Measurements from ENCODE around the gene SLC5A5.
"Not testable (repeated sequence)": the region's sequence is repeated elsewhere in the genome, so short reads cannot be mapped to it uniquely, and the experiment has no call there.

Gene SLC5A5

DNA sequence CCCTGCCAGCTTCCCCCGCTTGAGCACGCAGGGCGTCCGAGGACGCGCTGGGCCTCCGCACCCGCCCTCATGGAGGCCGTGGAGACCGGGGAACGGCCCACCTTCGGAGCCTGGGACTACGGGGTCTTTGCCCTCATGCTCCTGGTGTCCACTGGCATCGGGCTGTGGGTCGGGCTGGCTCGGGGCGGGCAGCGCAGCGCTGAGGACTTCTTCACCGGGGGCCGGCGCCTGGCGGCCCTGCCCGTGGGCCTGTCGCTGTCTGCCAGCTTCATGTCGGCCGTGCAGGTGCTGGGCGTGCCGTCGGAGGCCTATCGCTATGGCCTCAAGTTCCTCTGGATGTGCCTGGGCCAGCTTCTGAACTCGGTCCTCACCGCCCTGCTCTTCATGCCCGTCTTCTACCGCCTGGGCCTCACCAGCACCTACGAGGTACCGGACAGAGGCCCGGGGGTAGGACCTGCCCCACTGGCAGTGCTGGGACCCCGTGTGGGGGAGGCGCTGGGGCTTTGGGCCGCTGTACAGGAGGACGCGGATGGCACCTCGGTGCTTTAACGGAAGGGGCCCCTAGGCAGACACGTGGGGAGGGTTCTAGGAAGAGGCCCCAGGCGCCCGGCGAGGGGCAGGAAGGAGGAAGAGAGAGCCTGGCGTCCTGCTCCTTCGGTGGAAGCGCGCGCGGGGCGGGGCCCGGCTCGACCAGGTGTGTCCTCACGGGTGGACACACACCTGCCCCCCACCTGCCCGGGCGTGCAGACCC lies 681 bp downstream of the SLC5A5 start:
- peak; percentile 71 to 78 for DNase-seq

DNA sequence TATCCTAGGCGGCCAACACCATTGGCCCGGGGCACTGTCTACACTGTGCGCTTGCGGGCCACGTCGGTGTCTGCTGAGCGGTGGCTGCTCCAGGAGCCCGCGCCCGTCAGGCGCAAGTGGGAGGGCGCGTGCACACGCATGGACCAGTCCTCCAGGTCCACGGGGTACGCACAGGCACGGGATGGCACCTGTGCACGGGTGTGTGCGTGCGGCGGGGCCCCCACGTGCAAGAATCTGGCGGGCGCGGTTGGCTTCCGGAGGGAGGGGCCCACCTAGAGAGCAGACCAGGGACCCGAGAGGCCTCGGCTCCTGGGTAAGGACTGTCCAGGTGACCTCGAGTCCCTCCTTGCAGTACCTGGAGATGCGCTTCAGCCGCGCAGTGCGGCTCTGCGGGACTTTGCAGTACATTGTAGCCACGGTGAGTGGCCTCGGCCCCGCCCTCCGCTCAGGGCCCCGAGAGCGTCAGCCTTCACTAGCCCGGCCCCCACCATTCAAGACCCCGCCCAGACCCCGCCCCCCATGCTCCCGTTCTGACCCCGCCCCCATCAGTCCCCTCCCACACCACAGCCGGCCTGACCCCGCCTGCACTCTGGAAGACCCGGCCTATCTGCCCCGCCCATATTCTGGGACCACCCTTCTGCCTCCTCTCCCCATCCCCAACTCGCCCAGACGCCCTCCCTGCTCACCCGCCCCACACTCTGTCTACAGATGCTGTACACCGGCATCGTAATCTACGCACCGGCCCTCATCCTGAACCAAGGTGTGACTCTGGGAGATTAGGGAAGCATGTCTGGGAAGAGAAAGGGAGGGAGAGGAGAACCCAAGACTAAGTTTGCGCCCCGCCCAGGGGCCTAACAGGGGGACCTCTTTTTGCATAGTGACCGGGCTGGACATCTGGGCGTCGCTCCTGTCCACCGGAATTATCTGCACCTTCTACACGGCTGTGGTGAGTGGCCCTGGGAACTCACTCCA lies 2.3 kb downstream of the SLC5A5 start:
- peak; percentile 81 to 83 for DNase-seq

DNA sequence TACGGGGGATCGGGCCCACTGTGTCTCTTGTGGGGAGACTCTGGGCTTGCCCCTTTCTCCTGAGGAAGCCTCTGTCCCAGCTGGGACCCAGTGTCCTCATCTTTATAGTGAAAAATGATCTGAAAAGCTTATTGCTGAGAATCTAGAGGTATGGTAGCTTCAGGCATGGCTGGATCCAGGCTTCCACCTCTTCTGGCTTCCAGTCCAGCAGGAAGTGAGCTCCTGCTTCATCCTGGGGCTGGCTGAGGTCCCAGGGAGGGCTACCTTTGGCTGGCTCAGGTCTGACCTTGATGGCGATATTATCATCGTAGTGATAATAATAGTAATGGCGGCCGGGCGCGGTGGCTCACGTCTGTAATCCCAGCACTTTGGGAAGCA lies 3.0 kb downstream of the SLC5A5 start:
- no peak for DNase-seq

DNA sequence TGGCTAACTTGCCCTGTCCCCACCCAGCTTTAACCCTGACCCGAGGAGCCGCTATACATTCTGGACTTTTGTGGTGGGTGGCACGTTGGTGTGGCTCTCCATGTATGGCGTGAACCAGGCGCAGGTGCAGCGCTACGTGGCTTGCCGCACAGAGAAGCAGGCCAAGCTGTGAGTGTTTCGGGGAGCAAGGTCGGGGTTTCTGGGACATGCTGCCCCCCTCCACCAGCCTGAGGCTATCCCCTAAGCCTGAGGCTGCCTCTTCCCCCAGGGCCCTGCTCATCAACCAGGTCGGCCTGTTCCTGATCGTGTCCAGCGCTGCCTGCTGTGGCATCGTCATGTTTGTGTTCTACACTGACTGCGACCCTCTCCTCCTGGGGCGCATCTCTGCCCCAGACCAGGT lies 6.0 kb downstream of the SLC5A5 start:
- DNase-seq, result no peak

DNA sequence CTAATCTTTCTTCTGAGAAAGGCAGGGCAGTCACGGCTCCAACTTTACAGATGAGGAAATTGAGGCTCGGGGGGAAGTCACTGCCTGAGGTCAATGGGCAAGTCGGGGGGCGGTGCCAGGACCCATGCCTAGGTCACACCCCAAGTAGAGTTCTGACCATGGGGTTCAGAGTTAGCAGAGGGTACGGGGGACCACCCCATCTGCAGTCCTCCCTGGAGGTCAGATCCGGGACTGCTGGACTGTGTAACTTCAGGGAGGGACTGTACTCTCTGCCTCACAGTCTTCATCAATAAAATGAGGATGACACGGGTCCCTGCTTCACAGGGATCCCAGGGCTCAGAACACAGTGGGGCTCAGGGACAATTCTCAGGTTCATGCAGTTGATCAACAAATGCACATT lies 7.7 kb downstream of the SLC5A5 start:
- DNase-seq, result no peak

DNA sequence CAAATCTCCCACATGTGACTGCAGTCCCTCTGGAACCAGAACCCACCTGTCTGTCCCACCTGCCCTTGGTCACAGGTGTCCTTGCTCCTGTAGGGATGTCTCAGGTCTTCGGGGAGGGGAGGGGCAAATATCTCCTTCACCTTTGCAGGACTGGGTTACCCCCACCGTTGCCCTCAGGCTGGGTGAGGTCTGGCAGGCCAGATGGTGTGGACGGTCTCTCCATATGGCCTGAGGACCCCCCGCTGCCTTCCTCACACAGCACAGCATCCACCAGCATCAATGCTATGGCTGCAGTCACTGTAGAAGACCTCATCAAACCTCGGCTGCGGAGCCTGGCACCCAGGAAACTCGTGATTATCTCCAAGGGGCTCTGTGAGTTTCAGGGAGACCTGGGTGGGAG lies 10.0 kb downstream of the SLC5A5 start:
- no peak for DNase-seq

DNA sequence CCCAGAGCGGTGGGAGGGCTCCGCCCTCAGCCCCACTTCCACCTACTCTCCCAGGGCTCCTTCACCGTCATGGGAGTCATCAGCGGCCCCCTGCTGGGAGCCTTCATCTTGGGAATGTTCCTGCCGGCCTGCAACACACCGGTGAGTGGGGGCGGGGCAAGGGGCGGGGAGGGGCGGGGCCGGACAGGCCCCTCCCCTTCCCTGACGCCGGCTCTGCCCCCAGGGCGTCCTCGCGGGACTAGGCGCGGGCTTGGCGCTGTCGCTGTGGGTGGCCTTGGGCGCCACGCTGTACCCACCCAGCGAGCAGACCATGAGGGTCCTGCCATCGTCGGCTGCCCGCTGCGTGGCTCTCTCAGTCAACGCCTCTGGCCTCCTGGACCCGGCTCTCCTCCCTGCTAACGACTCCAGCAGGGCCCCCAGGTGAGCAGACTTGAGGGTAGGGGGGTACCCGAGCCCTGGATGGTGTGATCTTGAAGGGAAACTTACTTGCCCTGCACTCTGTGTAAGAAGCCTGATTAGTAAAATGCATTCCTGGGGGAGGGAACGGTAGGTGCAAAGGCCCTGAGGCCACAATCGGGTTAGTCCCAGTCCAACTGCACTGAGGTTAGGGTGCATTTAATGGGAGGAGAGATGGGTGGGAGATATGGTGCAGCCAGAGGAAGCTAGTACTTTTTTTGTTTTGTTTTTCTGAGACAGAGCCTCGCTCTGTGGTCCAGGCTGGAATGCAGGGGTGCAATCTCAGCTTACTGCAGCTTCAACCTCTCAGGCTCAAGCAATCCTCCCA lies 12.1 kb downstream of the SLC5A5 start:
- DNase-seq, result no peak

DNA sequence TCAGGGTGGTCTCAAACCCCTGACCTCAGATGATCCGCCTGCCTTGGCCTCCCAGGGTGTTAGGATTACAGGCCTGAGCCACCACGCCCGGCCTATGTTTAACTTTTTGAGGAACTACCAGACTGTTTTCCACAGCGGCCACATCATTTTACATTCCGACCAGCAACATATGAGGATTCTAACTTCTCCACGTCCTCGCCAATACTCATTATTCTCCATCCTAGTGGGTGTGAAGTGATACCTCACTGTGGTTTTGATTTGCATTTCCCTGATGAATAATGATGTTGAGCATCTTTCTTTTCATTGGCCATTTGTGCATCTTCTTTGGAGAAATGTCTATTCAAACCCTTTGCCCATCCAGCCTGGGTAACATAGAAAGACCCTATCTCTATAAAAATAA lies 14.8 kb downstream of the SLC5A5 start:
- no peak for DNase-seq

DNA sequence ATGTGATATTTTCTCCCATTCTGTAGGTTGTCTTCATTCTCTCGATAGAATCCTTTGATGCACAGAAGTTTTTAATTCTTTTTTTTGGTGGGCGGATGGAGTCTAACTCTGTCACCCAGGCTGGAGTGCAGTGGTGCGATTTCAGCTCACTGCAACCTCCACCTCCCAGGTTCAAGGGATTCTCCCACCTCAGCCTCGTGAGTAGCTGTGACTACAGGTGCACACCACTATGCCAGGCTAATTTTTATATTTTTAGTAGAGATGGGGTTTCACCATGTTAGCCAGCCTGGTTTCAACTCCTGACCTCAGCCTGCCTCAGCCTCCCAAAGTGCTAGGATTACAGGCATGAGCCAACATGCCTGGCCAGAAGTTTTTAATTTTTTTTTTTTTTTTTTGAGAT lies 15.5 kb downstream of the SLC5A5 start:
- DNase-seq, result not testable (repeated sequence)

DNA sequence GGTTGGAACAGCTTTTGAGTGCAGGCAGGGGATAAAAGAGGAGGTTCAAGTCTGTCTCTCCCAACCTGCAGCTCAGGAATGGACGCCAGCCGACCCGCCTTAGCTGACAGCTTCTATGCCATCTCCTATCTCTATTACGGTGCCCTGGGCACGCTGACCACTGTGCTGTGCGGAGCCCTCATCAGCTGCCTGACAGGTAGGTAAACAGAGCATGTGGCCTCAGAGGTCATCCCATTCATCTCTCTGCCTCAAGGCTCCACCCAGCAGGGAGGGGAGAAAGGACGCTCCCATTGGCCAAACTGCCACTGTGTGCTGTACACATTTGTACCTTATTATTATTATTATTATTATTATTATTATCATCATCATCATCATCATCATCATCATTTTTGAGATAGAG lies 16.5 kb downstream of the SLC5A5 start:
- DNase-seq, result no peak

DNA sequence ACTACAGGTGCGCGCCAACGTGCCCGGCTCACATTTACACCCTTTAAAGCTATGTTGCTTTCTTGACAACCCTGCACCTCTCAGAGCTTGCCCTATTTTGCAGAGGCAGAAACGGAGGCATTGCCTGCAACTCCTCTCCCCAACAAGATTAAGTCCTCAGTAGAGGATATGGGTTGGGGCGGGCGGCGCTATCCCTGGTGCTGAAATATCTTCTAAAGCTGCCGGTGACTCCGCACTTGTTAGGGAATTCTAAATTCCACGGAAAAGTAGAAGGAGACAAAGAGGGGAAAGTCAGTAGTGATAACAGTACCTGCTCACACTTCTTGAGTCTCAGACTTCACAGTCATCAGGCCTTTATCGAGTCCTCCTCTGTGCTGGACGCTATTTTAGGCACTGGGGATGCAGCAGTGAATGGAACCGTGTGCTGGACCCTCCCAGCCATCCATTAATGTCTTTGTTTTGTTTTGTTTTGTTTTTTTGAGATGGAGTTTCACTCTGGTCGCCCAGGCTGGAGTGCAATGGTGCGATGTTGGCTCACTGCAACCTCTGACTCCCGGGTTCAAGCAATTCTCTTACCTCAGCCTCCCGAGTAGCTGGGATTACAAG lies 18.0 kb downstream of the SLC5A5 start:
- no peak for DNase-seq

DNA sequence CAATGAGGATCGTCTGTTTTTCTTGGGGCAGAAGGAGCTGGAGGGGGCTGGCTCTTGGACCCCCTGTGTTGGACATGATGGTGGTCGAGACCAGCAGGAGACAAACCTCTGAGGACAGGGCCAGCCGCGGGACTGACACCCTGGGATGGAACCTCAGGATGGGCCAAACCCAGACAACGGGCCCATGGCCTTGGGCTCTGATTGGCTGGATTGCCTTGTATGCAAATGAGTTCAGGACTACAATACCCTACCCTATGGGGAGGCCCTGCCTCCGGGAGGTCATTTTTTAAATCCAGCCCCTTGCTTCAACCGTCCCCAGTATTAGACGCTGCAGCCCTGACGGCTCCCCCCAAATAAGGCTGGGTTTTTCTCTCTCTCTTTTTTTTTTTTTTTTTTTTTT lies 22.0 kb downstream of the SLC5A5 start:
- DNase-seq, result no peak

DNA sequence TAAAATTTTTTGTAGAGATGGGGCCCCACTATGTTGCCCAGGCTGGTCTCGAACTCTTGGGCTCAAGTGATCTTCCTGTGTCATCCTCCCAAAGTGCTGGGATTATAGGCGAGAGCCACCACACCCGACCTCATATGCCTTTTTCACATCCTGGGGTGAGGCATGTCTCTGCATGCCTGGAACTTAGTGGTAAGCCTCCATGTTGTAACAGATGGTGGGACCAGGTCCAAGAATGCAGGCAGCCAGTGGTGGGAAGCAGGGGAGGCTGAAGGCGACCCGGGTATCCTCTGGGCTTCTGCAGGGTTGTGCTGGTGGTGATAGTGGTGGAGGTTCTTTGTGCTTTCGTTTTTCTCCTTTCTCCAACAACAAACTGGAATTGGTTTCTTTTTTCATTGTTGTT lies 31.0 kb downstream of the SLC5A5 start:
- no peak for DNase-seq

DNA sequence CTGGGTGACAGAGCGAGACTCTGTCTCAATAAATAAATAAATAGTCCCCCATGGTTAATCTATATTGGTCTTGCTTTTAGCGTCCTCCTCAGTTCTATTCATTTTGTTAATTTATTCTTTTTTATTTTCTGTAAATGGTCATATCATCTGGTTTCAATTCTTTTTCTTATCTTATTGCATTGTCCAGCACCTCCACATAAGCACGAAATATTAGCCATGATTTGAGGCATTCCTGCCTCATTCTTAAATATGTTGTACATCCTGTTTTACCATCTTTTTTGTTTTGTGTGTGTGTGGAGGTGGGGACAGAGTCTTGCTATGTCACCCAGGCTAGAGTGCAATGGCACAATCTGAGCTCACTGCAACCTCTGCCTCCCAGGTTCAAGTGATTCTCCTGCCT lies 36.5 kb downstream of the SLC5A5 start:
- DNase-seq, result no peak

DNA sequence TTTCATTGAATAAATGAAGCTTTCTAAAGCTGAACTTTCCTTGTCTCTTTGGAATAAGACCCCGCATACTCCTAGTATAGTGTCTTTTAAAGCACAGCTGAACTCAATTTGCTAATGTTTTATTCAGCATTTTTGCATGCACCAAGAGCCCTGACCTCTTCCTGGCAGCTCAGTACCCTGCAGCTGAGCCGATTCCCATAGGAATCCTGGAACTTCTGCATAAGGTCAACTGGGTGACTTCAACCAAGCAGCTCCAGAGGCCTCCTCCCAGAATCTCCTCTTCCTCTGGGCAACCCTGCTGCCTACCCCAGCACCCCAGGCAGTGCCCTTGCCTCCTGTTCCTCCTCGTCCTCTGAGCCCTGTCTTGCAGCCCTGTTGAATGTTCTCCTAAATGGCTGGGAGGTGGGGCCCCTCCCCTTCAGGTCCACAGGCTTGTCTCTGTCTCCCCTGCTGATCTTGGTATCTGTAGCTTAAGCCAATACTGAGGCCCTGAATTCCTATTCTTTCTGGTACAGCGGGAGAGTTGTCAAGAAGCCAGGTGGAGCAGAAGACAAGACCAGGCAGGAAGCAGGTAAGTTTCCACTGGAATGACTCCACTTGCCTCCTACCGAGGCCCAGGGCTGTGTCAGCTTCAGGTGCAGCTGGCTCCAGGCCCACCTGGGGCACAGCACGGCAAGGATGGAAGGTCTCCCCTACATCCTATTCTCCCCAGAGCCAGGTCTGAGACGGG lies 37.4 kb downstream of the SLC5A5 start:
- DNase-seq, result no peak

DNA sequence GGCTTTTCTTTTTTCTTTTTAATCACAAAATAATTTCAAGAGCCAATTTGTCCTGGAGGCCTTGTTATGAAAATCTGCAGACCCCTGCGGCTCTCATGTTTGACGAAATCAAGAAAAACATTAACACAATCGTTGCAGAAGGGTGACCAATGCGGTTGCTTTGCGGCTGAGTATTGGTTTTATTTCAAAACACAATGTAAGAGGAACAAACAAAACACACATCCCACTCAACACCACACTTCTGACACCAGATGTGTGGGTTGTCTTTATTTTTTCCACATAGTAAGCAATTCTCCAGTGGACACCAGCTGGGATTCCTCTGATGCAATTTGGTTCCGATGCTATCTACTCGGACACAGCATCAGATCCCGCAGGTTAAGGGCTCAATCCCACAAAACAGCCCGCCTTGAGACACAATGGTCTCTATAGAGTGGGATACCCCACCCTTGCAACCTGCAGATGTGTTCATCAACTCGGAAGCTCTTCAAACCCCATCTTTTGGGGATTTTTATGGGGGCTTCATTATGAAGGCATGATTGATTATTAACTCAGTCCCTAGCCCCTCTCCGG lies 39.1 kb downstream of the SLC5A5 start:
- no peak for DNase-seq

DNA sequence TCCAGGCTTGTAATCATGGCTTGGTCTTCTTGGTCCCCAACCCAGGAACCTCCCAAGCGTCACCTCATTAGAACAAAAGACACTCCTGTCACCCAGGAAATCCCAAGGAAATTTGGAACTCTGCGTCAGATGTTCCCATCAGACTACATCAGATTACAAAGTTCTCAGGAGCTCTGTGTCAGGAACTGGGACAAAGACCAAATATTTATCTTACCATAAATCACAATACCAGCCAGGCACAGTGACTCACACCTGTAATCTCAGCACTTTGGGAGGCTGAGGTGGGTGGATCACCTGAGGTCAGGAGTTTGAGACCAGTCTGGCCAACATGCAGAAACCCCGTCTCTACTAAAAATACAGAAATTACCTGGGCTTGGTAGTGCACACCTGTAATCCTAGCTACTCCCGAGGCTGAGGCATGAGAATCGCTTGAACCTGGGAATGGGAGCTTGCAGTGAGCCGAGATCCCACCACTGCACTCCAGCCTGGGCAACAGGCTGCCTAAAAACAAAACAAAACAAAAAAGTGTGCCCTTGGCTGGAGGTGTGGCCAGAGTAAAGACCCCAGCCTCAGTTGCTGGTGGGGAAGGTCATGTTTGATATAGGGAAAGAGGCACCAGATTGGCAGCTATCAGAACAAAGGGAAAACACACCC lies 44.3 kb downstream of the SLC5A5 start:
- no peak for DNase-seq

DNA sequence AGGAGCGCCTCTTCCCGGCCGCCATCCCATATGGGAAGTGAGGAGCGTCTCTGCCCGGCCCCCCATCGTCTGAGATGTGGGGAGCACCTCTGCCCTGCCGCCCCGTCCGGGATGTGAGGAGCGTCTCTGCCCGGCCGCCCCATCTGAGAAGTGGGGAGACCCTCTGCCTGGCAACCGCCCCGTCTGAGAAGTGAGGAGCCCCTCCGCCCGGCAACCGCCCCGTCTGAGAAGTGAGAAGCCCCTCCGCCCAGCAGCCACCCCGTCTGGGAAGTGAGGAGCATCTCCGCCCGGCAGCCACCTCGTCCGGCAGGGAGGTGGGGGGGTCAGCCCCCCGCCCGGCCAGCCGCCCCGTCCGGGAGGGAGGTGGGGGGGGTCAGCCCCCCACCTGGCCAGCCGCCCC lies 46.4 kb downstream of the SLC5A5 start:
- not testable (repeated sequence) for DNase-seq

DNA sequence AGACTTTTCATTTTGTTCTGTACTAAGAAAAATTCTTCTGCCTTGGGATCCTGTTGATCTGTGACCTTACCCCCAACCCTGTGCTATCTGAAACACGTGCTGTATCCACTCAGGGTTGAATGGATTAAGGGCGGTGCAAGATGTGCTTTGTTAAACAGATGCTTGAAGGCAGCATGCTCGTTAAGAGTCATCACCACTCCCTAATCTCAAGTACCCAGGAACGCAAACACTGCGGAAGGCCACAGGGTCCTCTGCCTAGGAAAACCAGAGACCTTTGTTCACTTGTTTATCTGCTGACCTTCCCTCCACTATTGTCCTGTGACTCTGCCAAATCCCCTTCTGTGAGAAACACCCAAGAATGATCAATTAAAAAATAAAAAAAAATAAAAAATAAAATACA lies 47.4 kb downstream of the SLC5A5 start:
- not testable (repeated sequence) for DNase-seq

DNA sequence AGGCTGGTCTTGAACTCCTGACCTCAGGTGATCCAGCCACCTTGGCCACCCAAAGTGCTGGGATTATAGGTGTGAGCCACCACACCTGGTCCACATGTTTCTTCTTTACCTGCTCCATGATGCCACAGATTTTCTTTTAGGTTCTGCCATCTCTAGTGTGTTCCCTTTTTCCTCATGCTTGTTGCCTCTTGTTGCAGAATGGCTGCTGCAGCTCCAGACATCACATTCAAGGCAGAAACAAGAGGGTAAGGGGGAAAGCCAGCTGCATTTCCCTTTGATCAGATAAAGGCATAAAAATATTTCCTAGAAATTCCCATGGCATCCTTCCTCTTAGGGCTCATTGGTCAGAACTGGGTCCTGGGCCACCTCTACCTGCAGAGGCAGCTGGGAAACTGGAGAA lies 48.8 kb downstream of the SLC5A5 start:
- no peak for DNase-seq

DNA sequence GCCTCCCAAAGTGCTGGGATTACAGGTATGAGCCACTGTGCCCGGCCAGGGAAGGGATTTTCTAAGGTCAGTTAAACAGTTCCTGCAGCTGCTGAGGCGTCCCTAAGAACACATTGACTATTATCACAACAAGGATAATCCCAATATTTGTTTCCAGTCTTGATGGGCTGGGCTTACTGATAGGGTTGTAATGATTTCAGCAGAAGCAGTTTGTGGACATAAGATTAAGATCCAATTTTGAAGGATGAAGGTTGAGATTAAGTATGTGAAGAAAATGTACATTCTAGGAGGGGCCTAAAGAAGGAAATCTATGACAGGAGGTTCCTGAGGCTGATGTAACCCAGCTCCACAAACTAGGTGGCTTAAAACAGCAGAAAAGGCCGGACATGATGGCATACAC lies 50.4 kb downstream of the SLC5A5 start:
- DNase-seq, result no peak
